ENCODE data around the gene FBXO24. TPM values are rescaled to one million over a fixed set of nuclear protein-coding genes. Genes with fewer than 3 reads are reported as not detected.

Gene FBXO24
- polyA plus RNA-seq, 1 donor (not counting 4 experiments of a cell fraction or from before 2014, with no cell fraction given): 0.22 TPM

DNA sequence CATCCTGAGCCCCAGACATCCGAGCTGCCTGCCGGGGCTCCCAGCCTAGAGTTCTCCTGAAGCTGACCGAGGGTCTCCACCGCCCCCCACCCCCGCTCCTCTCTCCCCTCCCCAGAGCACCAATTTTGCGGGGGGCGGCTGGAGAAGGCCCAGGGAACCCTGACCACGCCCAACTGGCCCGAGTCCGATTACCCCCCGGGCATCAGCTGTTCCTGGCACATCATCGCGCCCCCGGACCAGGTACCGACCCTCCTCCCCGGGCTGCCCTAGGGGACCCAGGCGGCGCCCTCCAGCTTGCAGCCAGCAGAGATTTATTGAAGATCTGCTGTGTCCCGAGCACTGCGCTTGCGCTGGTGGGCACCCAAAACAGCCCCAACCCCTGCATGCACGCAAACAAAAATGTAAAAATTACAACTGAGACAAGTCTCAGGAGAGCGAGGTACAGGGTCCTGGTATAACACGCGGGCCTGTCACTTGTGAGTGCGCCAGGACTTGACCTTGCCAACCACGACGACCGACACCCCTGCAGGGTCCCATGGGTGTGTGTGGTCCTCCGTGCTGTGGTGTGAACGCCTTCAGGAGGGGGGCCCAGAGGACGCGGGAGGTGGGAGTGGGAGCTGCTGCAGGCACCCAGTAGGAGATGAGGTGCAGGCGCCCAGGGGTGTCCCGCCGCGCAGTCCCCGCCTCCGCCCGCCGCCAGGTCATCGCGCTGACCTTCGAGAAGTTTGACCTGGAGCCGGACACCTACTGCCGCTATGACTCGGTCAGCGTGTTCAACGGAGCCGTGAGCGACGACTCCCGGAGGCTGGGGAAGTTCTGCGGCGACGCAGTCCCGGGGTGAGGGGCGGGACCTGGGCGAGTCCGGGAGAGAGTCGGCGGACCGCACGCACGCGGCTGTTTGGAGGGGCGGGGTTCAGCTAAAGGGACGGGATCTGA, 19.1 kb downstream of the FBXO24 start:
- dilution Hi-C loops (cut with MboI; ENCODE audit: extremely low pct_ligation_motif_present, low sequenced_read_pairs): no loop called here
- Histone ChIP-seq H3K27me3 (ENCODE audit: control insufficient read depth, extremely low read depth, insufficient read depth, low read length) (no peaks in the 10 kb centered on the region), H3K36me3 (ENCODE audit: control insufficient read depth in 2 of 2, extremely low read depth in 1 of 2, insufficient read depth in 2 of 2, low read length in 2 of 2) (no peaks in the 10 kb centered on the region), H4K20me1 (ENCODE audit: control insufficient read depth, extremely low read depth, insufficient read depth, low read length) (no peaks in the 10 kb centered on the region), H2AFZ (ENCODE audit: control insufficient read depth, low read length) (peak overlapping the region; percentile 71), H3K79me2 (ENCODE audit: control insufficient read depth, insufficient read depth, low read length) (no peaks in the 10 kb centered on the region), H3K4me1 (ENCODE audit: control insufficient read depth, extremely low read depth, insufficient read depth, low read length) (peaks cover 6% of the 10 kb centered on the region), H3K4me2 (ENCODE audit: control insufficient read depth, extremely low read depth, insufficient read depth, low read depth, low read length) (peak overlapping the region; percentile 88), H3K4me3 (ENCODE audit: control insufficient read depth in 2 of 3, extremely low read depth in 1 of 3, insufficient read depth in 2 of 3, low read depth in 1 of 3, low read length in 3 of 3) (peak overlapping the region; percentile 54 to 73 (median 63)), H3K27ac (ENCODE audit: control insufficient read depth, insufficient read depth, low read length) (no peak overlapping the region), H3K9me3 (ENCODE audit: control insufficient read depth, low read depth, low read length) (no peaks in the 10 kb centered on the region), H3K9ac (ENCODE audit: control insufficient read depth, extremely low read depth, insufficient read depth, low read length) (peak overlapping the region; percentile 41), H3K9me1 (ENCODE audit: control insufficient read depth, extremely low read depth, insufficient read depth, low read length) (no peaks in the 10 kb centered on the region)
- FAIRE-seq (no peak), DNase-seq (ENCODE audit: low read depth, low spot score) (no peak)
- no peak for TF ChIP-seq EZH2 (IDR thresholded peaks at IDR 0.05; ENCODE audit: low read length)
- TF ChIP-seq CTCF (optimal IDR thresholded peaks at IDR 0.05 in 1 of 3, IDR thresholded peaks at IDR 0.05 in 1 of 3, conservative IDR thresholded peaks at IDR 0.05 in 1 of 3; ENCODE audit: extremely low read depth in 1 of 3, insufficient read depth in 2 of 3, low read length in 3 of 3): no peak

DNA sequence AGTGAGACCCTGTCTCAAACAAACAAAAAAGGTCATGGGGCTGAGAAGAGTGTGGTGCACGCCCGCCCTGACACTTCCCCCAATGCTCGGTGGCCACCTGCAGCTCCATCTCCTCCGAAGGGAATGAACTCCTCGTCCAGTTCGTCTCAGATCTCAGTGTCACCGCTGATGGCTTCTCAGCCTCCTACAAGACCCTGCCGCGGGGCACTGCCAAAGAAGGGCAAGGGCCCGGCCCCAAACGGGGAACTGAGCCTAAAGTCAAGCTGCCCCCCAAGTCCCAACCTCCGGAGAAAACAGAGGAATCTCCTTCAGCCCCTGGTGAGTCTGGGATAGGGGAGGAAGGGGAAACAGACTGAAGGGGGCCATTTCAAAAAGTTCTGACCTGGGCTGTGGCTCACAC, 20.2 kb downstream of the FBXO24 start:
- H3K27ac ChIP-seq (ENCODE audit: control insufficient read depth, insufficient read depth, low read length): no peak overlapping the region
- H3K4me2 ChIP-seq (ENCODE audit: control insufficient read depth, extremely low read depth, insufficient read depth, low read depth, low read length): no peak overlapping the region
- TF ChIP-seq CTCF (optimal IDR thresholded peaks at IDR 0.05 in 1 of 3, IDR thresholded peaks at IDR 0.05 in 1 of 3, conservative IDR thresholded peaks at IDR 0.05 in 1 of 3; ENCODE audit: extremely low read depth in 1 of 3, insufficient read depth in 2 of 3, low read length in 3 of 3) (no peak), EZH2 (IDR thresholded peaks at IDR 0.05; ENCODE audit: low read length) (no peak)
- H3K4me1 ChIP-seq (ENCODE audit: control insufficient read depth, extremely low read depth, insufficient read depth, low read length): peaks cover 6% of the 10 kb centered on the region
- no peaks in the 10 kb centered on the region for H3K27me3 ChIP-seq (ENCODE audit: control insufficient read depth, extremely low read depth, insufficient read depth, low read length)
- no peak for DNase-seq (ENCODE audit: low read depth, low spot score)
- H4K20me1 ChIP-seq (ENCODE audit: control insufficient read depth, extremely low read depth, insufficient read depth, low read length): no peaks in the 10 kb centered on the region
- no peaks in the 10 kb centered on the region for H3K9me3 ChIP-seq (ENCODE audit: control insufficient read depth, low read depth, low read length)
- FAIRE-seq: no peak
- no peak overlapping the region for H3K4me3 ChIP-seq (ENCODE audit: control insufficient read depth in 2 of 3, extremely low read depth in 1 of 3, insufficient read depth in 2 of 3, low read depth in 1 of 3, low read length in 3 of 3)
- no peaks in the 10 kb centered on the region for H3K36me3 ChIP-seq (ENCODE audit: control insufficient read depth in 2 of 2, extremely low read depth in 1 of 2, insufficient read depth in 2 of 2, low read length in 2 of 2)
- dilution Hi-C loops (cut with MboI; ENCODE audit: extremely low pct_ligation_motif_present, low sequenced_read_pairs): no loop called here
- no peaks in the 10 kb centered on the region for H3K9me1 ChIP-seq (ENCODE audit: control insufficient read depth, extremely low read depth, insufficient read depth, low read length)
- H2AFZ ChIP-seq (ENCODE audit: control insufficient read depth, low read length): no peak overlapping the region
- H3K79me2 ChIP-seq (ENCODE audit: control insufficient read depth, insufficient read depth, low read length): no peaks in the 10 kb centered on the region
- no peak overlapping the region for H3K9ac ChIP-seq (ENCODE audit: control insufficient read depth, extremely low read depth, insufficient read depth, low read length)
